GM18498 (cell line): ENCODE measurements around the gene MRPL44.

Experiments
- ATAC-seq: cut with Tn5 transposase; IDR thresholded peaks from one replicate; pipeline ENCODE4 v1.9.1; 2021; ENCODE audit warnings: mild to moderate bottlenecking, moderate library complexity; ENCODE audit not compliant: unreplicated experiment

The MRPL44 gene

GRCh38 chr2:223935459-223936125, 21.7 kb upstream of the MRPL44 start:
- no peak for ATAC-seq

- ATAC-seq: peak; percentile 42
Observed at GRCh38 chr2:223936862-223937326, 20.4 kb upstream of the MRPL44 start.

- ATAC-seq: no peak
Observed at GRCh38 chr2:223937535-223937934, 19.7 kb upstream of the MRPL44 start.

- peak; percentile 29 for ATAC-seq
Observed at GRCh38 chr2:223939438-223939837, 17.8 kb upstream of the MRPL44 start.

DNA sequence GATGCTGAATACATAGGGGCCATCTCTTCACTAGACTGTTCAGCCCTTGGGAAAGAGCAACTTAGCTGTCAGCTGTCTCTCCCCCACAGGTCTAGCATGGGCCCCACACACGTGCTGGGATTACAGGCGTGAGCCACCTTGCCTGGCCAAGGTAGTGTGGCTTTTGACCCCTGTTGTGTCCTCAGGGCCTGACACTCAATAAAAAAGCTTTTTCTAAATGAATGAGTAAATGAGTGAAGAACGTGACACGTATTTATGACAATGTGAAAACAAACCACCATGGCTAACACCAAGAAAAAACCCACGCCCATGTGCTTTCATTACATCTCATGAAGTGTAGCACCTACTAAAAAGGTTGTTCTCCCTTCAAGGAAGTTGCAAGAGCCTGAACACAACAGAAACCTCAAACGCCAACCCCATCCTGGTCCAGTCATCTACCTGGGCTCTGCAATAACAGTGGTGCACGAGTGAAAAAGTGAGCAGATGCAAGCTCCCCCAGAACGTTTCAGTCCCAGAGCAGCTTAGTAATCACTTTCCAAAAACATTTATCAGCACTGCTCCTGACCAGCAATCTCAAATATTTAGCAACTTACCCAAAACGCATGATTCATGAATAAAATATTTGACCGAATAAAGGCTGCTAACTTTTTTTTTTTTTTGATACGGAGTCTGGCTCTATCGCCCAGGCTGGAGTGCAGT, 15.5 kb upstream of the MRPL44 start:
- ATAC-seq: peak; percentile 45

DNA sequence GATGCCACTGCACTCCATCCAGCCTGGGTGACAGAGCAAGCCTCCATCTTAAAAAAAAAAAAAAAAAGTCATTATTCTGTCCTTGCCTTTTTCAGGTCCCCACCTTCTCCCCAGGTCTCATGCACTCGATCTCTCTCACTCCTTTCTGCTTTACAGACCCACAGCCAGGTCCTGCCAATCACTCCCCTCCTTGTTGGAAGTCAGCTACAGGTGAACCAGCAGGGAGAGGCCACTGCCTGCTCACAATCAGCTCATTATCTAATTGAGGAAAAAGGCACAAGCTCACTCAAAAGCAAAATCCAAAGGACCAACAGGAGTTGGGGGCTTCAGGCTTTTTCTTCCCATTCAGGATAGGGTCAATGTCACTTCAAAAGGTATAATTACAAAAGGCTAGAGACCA, 14.1 kb upstream of the MRPL44 start:
- no peak for ATAC-seq

GRCh38 chr2:223943561-223944008, 13.7 kb upstream of the MRPL44 start:
- no peak for ATAC-seq

DNA sequence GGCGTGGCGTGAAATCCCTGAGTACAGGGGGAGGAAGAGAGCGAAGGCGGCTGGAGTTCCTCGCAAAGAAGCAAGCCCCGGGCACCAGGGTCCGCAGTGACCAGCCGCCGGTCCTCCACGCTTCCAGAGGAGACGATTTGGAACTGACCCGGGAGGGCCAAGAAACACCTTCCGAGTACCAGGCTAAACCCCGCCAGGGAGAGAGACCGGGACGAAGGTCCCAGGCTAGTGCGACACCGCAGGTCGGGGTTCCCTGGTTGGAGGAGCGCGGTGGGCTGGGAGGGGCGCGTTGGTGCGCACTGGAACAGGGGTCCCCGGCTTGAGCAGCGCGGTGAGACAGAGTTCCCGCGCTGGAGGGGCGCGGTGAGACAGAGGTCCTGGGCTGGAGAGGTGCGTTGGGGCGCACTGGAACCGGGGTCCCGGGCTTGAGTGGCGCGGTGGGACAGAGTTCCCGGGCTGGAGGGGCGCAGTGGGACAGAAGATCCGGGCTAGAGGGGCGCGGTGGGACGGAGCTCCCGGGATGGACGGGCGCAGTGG, 13.0 kb upstream of the MRPL44 start:
- peak; percentile 24 for ATAC-seq

DNA sequence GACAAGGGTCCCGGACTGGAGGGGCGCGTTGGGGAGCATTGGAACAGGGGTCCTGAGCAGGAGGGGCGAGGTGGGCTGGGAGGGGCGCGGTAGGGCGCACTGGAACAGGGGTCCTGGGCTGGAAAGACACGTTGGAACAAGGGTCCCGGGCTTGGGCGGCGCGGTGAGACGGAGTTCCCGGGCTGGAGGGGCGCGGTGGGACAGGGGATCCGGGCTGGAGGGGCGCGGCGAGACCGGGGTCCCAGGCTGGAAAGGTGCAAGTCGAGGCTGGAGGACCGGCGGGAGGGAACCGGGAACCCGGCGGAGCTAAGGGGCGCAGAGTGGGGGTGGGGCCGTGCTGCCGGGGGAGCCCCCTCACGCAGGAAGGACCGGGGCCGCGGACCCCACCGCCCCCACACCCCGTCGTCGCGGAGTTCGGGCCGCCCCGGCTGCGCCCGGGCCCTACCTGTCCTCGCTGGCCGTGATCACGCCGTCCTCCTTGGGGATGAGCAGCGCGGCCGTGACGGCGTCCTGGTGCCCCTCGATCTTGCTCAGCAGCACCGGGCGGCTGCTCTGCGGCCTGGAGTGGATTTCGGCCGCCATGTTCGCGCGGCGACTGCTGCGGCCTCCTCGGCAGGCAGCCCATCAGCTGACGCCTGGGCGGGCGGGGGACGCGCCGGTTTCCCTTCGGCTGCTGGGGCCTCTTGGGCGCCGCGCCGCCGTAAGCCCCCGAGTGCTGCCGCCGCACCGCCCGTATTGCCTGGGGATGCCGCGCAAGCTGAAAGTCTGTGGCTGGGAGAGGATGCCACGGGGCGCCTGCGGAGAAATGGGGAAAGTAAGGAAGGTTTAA, 12.3 kb upstream of the MRPL44 start, which contains the start of gene WDFY1:
TSS of gene WDFY1 (minus strand) at position 633 of the 829 bp plus-strand sequence. CDS start at position 582, 51 bp downstream.
- ATAC-seq: peak; percentile 82

- no peak for ATAC-seq
Observed at GRCh38 chr2:223945755-223946154, 11.5 kb upstream of the MRPL44 start.

DNA sequence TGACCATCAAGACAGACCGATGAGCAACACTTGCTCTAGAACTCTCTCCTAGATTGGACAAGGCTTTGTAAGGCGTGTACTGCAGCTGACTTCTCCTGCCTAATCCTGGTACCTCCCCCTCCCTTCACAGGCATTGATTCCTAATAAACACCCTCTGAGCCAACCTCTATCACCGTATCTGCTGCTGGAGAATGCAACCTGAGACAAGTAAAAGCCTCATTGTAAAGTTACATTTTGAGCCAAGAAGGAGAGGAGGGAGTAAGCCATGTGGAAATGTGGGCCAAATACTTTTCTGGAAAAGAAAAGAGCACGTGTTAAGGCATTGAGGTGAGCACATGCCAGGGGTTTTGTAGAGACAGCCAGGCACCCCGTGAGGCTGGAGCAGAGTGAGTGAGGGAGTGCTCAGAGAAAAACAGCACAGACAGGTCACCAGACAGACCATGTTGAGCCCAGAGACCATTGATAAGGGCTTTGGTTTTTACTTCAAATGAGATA, 9.5 kb upstream of the MRPL44 start:
- no peak for ATAC-seq

GRCh38 chr2:223949241-223949840, 7.9 kb upstream of the MRPL44 start:
- ATAC-seq: no peak

- ATAC-seq: no peak
Observed at GRCh38 chr2:223950448-223951347, 6.6 kb upstream of the MRPL44 start.

GRCh38 chr2:223952280-223952968, 4.8 kb upstream of the MRPL44 start:
- peak; percentile 53 for ATAC-seq

DNA sequence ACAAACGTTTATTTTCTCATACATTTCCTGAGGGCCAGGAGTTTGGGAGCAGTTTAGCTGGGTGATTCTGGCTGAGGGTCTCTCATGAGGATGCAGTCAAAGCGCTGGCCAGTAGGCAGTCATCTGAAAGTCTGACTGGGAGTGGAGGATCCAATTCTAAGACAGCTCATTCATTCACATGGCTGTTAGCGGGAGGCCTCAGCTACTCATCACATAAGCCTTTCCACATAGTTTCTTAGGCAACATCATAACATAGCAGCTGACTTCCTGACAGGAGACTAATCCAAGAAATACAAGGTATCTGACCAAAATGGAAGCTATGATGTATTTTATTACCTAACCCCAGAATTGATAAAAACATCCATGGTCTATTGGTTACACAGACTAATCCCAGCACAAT, 2.9 kb upstream of the MRPL44 start:
- ATAC-seq: no peak

GRCh38 chr2:223956300-223956699, 963 bp upstream of the MRPL44 start:
- ATAC-seq: peak; percentile 40

- ATAC-seq: no peak
Observed at GRCh38 chr2:223959688-223960087, 2.4 kb downstream of the MRPL44 start.

- no peak for ATAC-seq
Observed at GRCh38 chr2:223967981-223968380, 10.7 kb downstream of the MRPL44 start.

GRCh38 chr2:223969315-223969714, 12.1 kb downstream of the MRPL44 start:
- ATAC-seq: no peak
